Uterus (tissue), 2 donors: ENCODE results near the gene OR52N5.

ENCODE experiments used
- POLR2A ChIP-seq, 2 donors: fragments of 450-650 bp; IDR thresholded peaks; one replicate each; pipeline ENCODE4 v1.6.1; 2016; ENCODE audit warnings: antibody characterized with exemption in 2 of 2, mild to moderate bottlenecking in 1 of 2, moderate library complexity in 1 of 2
- TF ChIP-seq, protein P1 (sequence below), 4 experiments: fragments of 200-600 bp in 2 of 4; fragments of 450-650 bp in 2 of 4; sonication (generic) in 2 of 4; IDR thresholded peaks; one replicate each; pipeline ENCODE4 v1.5.1; 2016 to 2019; ENCODE audit warnings: antibody characterized with exemption in 4 of 4, mild to moderate bottlenecking in 2 of 4, moderate library complexity in 1 of 4

DNA sequence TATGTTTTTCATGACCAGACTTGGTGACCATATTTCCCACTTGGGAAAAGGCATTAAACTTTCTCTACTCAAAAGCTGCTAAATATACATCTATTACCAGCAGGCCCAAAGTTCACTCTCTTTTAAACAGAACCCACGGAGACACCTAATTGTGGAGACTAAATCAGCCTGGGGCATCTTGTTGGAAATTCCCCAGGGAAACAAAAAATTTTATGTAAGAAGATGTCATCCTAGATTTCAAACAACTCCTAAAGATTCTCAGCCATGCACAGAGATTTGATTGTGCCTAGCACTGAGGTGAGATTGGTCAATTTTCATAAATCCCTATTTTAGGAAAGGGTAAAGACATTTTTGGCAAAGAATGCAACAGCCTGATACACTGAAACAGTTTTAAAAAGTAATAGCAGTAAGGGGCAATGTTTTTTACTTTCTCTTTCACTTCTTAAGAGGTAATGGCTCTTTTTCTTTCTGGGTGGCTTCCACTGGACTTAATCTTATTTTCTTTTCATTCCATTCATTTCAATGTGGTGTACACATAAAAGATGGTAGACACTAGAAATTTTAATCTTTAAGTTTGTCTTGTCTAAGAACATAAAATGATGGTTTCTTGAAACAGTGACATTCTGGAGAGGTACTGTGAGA is 35.2 kb upstream of the OR52N5 start:
- TF ChIP-seq, protein P1, sequence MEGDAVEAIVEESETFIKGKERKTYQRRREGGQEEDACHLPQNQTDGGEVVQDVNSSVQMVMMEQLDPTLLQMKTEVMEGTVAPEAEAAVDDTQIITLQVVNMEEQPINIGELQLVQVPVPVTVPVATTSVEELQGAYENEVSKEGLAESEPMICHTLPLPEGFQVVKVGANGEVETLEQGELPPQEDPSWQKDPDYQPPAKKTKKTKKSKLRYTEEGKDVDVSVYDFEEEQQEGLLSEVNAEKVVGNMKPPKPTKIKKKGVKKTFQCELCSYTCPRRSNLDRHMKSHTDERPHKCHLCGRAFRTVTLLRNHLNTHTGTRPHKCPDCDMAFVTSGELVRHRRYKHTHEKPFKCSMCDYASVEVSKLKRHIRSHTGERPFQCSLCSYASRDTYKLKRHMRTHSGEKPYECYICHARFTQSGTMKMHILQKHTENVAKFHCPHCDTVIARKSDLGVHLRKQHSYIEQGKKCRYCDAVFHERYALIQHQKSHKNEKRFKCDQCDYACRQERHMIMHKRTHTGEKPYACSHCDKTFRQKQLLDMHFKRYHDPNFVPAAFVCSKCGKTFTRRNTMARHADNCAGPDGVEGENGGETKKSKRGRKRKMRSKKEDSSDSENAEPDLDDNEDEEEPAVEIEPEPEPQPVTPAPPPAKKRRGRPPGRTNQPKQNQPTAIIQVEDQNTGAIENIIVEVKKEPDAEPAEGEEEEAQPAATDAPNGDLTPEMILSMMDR (IDR thresholded peaks at IDR 0.05), result no peak
- no peak for TF ChIP-seq POLR2A (IDR thresholded peaks at IDR 0.05)
